BLaER1 (cell line): ENCODE data around the gene FCN2.
"Not testable (repeated sequence)": the region's sequence is repeated elsewhere in the genome, so short reads cannot be mapped to it uniquely, and the experiment has no call there.

Source experiments
- H3K27ac ChIP-seq: shearing (Covaris generic); formaldehyde crosslinking; 2 replicates; pipeline ENCODE4 v1.8.1; 2022
- H3K27me3 ChIP-seq: shearing (Covaris generic); formaldehyde crosslinking; 2 replicates; pipeline ENCODE4 v1.8.1; 2022
- H3K36me3 ChIP-seq: shearing (Covaris generic); formaldehyde crosslinking; 2 replicates; pipeline ENCODE4 v1.8.1; 2022
- H3K4me1 ChIP-seq: shearing (Covaris generic); formaldehyde crosslinking; 2 replicates; pipeline ENCODE4 v1.8.1; 2022
- H3K4me2 ChIP-seq: shearing (Covaris generic); formaldehyde crosslinking; 2 replicates; pipeline ENCODE4 v1.8.1; 2022
- H3K4me3 ChIP-seq: shearing (Covaris generic); formaldehyde crosslinking; 2 replicates; pipeline ENCODE4 v1.8.1; 2022
- H3K9ac ChIP-seq: shearing (Covaris generic); formaldehyde crosslinking; 2 replicates; pipeline ENCODE4 v1.8.1; 2022
- H3K9me3 ChIP-seq: shearing (Covaris generic); formaldehyde crosslinking; 2 replicates; pipeline ENCODE4 v1.8.1; 2022
- H4K20me1 ChIP-seq: shearing (Covaris generic); formaldehyde crosslinking; 2 replicates; pipeline ENCODE4 v1.8.1; 2022
- Cebpa-rat ChIP-seq: shearing (Covaris generic); IDR thresholded peaks from 2 replicates; pipeline ENCODE4 v1.8.1; 2022

Gene FCN2

DNA sequence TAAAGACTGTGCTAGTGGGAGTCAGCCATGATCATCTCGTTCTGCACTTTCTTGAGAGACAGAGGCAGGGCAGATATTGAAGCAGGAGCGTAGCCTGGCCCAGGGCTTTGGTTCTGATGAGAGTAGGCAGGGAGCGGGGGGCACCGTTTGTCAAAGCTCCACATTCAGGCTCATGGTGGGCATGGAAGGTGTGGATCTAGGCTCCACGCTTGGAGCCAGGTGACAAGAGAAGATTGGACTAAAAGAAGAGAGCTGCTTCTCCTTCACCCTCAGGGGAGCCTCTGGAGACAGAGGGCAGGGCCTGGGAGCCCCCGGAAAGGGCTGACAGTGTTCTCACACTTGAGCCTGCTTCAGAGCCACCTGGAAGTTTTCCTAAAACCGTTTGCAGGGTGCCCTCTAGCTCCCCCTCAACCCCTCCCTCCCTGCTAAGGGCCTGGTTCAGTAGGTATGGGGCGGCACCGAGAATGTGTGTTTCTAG, 24.7 kb upstream of the FCN2 start:
- no peak overlapping the region for H3K9ac ChIP-seq
- no peaks in the 10 kb centered on the region for H4K20me1 ChIP-seq
- H3K36me3 ChIP-seq = no peaks in the 10 kb centered on the region
- H3K4me1 ChIP-seq = no peaks in the 10 kb centered on the region
- TF ChIP-seq Cebpa-rat = no peak
- no peak overlapping the region for H3K4me3 ChIP-seq
- H3K4me2 ChIP-seq = no peak overlapping the region
- H3K27ac ChIP-seq = no peak overlapping the region
- no peaks in the 10 kb centered on the region for H3K27me3 ChIP-seq
- peaks cover 8% of the 10 kb centered on the region for H3K9me3 ChIP-seq

DNA sequence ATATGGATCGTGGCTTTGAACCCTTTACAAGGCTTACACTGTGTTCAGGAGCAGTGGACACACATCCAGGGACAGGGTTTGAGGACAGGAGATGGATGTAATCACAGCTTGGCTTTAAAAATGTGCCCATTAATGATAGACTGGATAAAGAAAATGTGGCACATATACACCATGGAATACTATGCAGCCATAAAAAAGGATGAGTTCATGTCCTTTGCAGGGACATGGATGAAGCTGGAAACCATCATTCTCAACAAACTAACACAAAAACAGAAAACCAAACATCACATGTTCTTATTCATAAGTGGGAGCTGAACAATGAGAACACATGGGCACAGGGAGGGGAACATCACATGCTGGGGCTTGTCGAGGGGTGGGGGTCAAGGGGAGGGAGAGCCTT, 23.2 kb upstream of the FCN2 start:
- H3K36me3 ChIP-seq, H4K20me1 ChIP-seq, H3K9me3 ChIP-seq, H3K27me3 ChIP-seq, H3K4me3 ChIP-seq, H3K4me2 ChIP-seq, H3K27ac ChIP-seq, H3K4me1 ChIP-seq, H3K9ac ChIP-seq: not testable (repeated sequence)

DNA sequence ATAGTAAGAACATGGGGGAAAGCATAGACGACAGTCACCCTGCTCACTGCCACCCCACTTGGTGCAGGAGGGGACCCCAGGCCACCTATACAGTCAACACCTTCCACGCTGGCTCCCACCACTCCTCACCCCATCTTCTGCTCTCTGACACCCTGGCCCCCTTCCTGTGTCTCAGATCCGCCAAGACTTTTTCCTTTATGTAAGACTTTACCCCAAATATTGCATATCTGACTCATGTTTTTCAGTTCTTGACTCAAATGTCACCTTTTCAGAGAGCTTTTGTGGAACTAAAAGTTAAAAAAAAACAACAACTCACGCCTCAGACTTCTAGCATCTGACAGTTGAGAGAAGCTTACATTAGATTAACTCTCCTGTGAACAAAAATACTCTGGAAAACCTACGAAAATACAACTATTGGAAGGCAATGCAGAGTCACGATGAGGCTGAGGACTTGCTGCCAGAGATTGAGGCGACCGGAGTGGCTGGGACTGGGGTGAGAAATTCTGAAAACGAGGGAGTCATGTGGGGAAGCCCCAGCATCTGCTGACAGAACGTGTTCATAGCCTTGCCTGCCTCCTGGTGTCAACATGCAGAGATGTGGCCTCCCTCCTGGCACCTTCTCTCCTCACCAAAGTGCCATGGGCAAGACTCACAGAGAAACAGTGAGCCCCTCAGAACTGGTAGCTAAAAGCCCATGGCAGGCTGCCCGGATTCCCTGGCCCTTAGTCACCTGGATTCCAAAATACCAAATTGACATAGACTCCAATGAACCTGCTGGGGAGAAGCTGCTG, 22.4 kb upstream of the FCN2 start:
- Histone ChIP-seq H3K27me3 (no peaks in the 10 kb centered on the region), H3K36me3 (no peaks in the 10 kb centered on the region), H3K4me3 (no peak overlapping the region), H3K4me2 (no peak overlapping the region), H3K9ac (no peak overlapping the region), H3K4me1 (no peaks in the 10 kb centered on the region), H3K9me3 (peaks cover 5% of the 10 kb centered on the region; the same call in 1 of the 2 replicates), H4K20me1 (no peaks in the 10 kb centered on the region), H3K27ac (no peak overlapping the region)
- TF ChIP-seq Cebpa-rat = no peak

DNA sequence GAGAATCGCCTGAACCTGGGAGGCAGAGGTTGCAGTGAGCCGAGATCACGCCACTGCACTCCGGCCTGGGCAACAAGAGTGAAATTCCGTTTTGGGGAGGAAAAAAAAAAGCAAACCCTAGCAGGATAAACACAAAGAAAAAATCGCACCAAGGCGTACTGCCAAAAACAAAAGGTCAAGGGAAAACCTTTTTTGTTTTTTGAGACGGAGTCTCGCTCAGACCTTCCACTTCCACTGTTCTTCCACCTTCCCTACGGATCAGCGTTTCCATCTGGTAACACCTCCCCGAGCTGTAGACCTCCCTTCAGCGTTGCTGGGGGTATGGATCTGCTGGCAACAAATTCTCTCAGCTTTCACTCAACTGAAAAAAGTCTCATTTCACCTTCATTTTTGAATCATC, 20.1 kb upstream of the FCN2 start:
- no peak overlapping the region for H3K27ac ChIP-seq
- no peak for TF ChIP-seq Cebpa-rat
- no peak overlapping the region for H3K4me2 ChIP-seq
- no peaks in the 10 kb centered on the region for H3K36me3 ChIP-seq
- no peaks in the 10 kb centered on the region for H4K20me1 ChIP-seq
- no peaks in the 10 kb centered on the region for H3K4me1 ChIP-seq
- H3K4me3 ChIP-seq = no peak overlapping the region
- H3K27me3 ChIP-seq = no peaks in the 10 kb centered on the region
- peaks cover 5% of the 10 kb centered on the region; the same call in 1 of the 2 replicates for H3K9me3 ChIP-seq
- no peak overlapping the region for H3K9ac ChIP-seq

DNA sequence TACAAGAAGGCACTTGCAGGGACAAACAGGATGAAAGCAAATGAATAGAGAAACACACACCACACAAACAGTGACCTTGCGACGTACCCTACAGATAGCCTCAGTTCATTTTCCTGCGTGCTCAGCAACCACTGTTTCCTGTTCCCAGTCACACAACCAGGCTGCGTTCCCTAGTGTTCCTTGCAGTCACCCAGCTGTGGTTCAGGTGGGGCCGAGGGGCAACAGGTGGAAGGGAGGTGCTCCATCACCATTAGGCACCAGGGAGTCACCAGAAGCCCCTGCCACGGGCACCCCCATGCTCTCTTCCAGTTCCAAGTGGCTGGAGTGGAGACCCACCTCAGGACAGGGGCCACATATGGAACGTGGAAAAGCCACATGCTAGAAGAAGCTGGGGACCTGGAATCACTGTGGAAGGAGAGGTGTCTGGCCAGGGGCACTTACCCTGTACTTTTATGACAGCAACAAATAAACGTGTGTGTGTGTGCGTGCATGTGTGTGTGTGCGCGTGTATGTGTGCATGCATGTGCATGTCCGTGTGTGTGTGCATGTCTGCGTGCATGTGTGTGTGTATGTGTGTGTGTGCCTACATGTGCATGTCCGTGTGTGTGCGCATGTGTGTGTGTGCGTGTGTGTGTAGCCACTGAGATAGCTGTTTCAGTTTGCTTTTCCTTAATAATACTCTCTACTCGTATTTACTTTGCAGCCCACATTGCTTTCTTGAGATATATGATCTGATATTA, 18.8 kb upstream of the FCN2 start:
- Histone ChIP-seq H3K27me3 (no peaks in the 10 kb centered on the region), H3K4me2 (no peak overlapping the region), H3K9ac (no peak overlapping the region), H3K27ac (no peak overlapping the region), H3K36me3 (no peaks in the 10 kb centered on the region), H3K4me3 (no peak overlapping the region), H4K20me1 (no peaks in the 10 kb centered on the region), H3K9me3 (peaks cover 5% of the 10 kb centered on the region; the same call in 1 of the 2 replicates), H3K4me1 (no peaks in the 10 kb centered on the region)
- no peak for TF ChIP-seq Cebpa-rat

DNA sequence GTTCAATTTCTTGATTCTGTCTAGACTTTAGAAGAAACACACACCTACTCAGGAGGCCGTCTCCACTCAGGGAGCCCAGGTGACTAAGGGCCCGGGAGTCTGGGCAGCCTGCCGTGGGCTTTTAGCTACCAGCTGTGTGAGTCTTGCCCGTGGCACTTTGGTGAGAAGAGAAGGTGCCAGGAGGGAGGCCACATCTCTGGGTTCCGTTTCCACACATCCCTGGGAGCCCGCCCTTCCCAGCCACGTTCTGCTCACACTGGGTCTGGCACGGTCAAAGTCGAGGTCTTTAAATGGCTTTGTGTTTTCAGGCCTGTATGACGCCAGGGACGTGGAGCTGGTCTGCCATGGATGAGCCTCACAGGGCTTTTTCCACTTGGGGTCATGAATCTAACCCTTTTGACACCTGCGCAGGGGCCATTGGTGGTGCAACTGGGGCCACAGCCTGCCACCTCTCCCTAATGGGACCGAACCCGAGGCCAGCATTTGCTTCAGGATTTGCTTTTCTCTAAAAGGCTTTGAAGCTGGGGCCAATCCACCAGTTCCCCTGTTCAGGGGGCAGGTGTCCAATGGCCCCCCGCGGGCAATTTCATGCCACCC, 17.2 kb upstream of the FCN2 start:
- Histone ChIP-seq H3K4me2 (no peak overlapping the region), H3K27ac (no peak overlapping the region), H4K20me1 (no peaks in the 10 kb centered on the region)

DNA sequence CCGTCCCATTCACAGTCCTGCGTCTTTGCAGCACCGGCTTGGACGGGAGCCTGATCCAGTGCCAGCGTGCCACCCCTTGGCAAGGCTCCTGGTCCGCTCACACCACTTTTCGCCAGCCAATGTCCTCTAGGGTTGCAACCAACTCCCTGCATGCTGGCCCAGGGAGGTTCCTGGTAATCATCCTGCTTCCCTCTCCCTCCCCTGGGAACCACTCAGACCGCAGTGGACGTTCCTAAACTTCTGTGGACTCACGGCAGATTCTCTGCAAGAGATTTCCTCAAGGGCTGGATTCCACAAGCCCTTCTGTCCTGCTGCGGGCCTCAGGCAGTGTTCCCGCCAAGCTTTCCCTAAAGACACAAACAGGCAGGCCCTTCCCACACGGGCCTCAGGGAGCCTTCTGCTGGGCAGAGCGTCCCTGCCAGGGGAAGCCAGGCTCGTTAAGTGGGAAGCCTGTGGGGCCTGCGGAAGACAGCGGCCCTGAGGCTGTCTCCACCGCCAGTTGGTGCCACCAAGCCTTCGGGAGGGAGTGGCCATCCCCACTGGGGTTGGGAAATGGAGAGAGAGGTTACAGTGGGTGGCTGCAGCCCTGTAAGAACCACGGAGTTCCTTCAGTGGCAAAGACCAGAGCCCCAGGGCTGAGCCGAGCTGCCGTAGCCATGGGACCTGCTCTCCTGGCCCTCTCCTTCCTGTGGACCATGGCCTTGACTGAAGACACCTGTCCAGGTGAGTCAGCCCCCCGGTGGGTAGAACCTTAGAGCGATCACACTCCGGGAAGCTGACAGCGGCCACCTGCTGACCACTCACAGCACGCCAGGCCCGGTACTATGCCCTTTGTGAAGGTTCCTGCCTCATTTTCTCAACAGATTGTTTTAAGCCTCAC, 16.4 kb upstream of the FCN2 start:
- H3K36me3 ChIP-seq = no peaks in the 10 kb centered on the region
- H3K9ac ChIP-seq = no peak overlapping the region
- no peak for TF ChIP-seq Cebpa-rat
- H3K9me3 ChIP-seq = peaks cover 5% of the 10 kb centered on the region; the same call in 1 of the 2 replicates
- H3K4me3 ChIP-seq = no peak overlapping the region
- peaks cover 8% of the 10 kb centered on the region for H3K4me1 ChIP-seq
- H4K20me1 ChIP-seq = no peaks in the 10 kb centered on the region
- H3K4me2 ChIP-seq = no peak overlapping the region
- no peak overlapping the region for H3K27ac ChIP-seq
- no peaks in the 10 kb centered on the region for H3K27me3 ChIP-seq

More for the DNA sequence above, 17.2 kb upstream of the FCN2 start:
- TF ChIP-seq Cebpa-rat = no peak
- Histone ChIP-seq H3K36me3 (no peaks in the 10 kb centered on the region), H3K4me3 (no peak overlapping the region), H3K27me3 (no peaks in the 10 kb centered on the region), H3K9me3 (peaks cover 5% of the 10 kb centered on the region; the same call in 1 of the 2 replicates), H3K4me1 (peaks cover under 1% of the 10 kb centered on the region; the same call in 1 of the 2 replicates), H3K9ac (no peak overlapping the region)

DNA sequence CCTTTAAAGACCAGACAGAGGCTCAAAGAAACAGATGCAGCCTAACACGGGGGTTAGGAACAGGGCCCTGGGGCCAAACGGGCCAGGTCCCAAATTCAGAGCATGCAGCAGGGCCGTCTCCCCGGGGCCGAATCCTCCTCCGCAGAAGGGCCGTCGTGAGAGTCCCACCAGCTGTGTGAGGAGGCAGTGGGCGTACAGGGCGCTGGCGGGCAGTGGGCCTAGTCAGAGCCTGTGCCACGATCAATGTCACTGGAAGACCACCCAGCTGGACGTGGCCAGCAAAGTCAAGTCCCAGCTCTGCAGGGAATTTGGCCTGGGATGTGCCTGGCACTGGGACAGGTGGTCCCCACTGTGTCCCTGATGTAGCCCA, 15.8 kb upstream of the FCN2 start:
- H3K9ac ChIP-seq = no peak overlapping the region
- no peak overlapping the region for H3K27ac ChIP-seq
- H3K27me3 ChIP-seq = no peaks in the 10 kb centered on the region

More for the DNA sequence above, 15.8 kb upstream of the FCN2 start:
- no peak overlapping the region for H3K4me2 ChIP-seq
- H3K4me1 ChIP-seq = peaks cover 14% of the 10 kb centered on the region
- no peaks in the 10 kb centered on the region for H4K20me1 ChIP-seq
- no peak overlapping the region for H3K4me3 ChIP-seq
- H3K9me3 ChIP-seq = peaks cover 5% of the 10 kb centered on the region; the same call in 1 of the 2 replicates
- TF ChIP-seq Cebpa-rat = no peak
- H3K36me3 ChIP-seq = no peaks in the 10 kb centered on the region
